ENCODE results near the gene SLC17A6.

The SLC17A6 gene

DNA sequence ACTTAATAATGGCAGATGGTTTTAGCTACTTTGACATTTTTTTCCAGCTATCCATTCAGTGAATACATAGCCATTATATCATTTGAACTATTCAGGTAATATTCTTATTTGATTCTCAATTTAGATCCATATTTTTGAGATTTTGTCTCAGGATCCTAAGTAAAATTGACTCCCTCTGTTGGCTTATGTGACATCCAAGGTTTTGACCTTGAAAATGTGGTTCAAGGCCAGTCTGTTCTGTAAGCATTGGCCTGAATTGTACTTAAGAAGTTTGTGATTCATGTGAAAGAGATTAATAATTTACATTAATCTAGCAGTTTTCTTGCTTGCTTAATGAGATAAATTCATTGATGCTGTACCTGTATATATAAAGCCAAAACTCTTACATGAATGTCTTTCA lies 1.6 kb upstream of the SLC17A6 start:
- TF ChIP-seq, protein P1, sequence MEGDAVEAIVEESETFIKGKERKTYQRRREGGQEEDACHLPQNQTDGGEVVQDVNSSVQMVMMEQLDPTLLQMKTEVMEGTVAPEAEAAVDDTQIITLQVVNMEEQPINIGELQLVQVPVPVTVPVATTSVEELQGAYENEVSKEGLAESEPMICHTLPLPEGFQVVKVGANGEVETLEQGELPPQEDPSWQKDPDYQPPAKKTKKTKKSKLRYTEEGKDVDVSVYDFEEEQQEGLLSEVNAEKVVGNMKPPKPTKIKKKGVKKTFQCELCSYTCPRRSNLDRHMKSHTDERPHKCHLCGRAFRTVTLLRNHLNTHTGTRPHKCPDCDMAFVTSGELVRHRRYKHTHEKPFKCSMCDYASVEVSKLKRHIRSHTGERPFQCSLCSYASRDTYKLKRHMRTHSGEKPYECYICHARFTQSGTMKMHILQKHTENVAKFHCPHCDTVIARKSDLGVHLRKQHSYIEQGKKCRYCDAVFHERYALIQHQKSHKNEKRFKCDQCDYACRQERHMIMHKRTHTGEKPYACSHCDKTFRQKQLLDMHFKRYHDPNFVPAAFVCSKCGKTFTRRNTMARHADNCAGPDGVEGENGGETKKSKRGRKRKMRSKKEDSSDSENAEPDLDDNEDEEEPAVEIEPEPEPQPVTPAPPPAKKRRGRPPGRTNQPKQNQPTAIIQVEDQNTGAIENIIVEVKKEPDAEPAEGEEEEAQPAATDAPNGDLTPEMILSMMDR (IDR thresholded peaks at IDR 0.05; ENCODE audit: unreplicated experiment in 3 of 3), result no peak
- Mint-ChIP-seq H3K27ac (no peak overlapping the region), H3K36me3 (ENCODE audit: low read depth) (no peaks in the 10 kb centered on the region), H3K4me3 (no peak overlapping the region), H3K9me3 (no peaks in the 10 kb centered on the region), H3K27me3 (ENCODE audit: low read depth) (peaks cover 51% of the 10 kb centered on the region), H3K4me1 (no peaks in the 10 kb centered on the region)

DNA sequence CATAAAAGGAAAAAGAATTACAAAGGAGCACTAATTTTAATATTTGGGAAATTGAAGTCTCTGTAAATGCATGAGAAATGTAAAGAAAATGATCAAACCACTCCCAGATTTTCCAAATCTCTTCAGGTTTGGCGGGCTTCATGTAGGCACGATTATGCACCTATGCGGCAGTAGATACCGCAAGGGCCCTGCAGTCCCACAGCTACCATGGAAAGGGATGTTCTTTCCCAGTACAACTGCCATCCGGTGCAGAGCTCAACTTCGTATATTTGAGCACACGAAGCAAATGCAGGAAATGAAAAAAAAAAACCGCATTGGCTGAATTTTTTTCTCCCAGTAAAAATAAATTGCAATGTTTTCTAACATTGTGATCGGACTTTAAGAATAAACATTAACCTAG lies 1.4 kb downstream of the SLC17A6 start:
- Mint-ChIP-seq H3K4me1 (no peaks in the 10 kb centered on the region), H3K36me3 (ENCODE audit: low read depth) (peaks cover 3% of the 10 kb centered on the region), H3K27ac (no peak overlapping the region), H3K27me3 (ENCODE audit: low read depth) (peaks cover 82% of the 10 kb centered on the region), H3K9me3 (peaks cover 3% of the 10 kb centered on the region), H3K4me3 (no peak overlapping the region)
- TF ChIP-seq, protein P1 (IDR thresholded peaks at IDR 0.05; ENCODE audit: unreplicated experiment in 3 of 3), result no peak

DNA sequence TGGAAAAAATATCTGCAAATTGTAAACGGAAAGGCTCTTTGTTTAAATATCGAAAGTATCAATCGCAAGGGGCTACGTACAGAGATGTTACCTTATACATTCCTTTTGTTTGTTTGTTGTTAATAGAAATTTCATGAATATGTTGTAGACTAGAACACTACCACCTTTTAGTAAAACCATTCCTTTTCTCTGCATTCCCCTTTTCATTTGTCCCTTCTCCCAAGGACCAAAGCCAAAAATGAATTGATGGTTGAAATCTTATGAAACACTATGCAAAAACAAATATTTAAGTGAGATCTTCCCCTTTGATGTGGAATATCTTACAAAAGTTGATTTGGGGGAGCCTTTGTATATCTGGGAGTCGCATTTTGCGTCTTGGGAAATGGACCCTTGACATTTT lies 2.1 kb downstream of the SLC17A6 start:
- Mint-ChIP-seq H3K4me1 (no peaks in the 10 kb centered on the region), H3K9me3 (peaks cover 3% of the 10 kb centered on the region), H3K4me3 (no peak overlapping the region), H3K27ac (no peak overlapping the region), H3K27me3 (ENCODE audit: low read depth) (peaks cover 88% of the 10 kb centered on the region), H3K36me3 (ENCODE audit: low read depth) (peaks cover 3% of the 10 kb centered on the region)
- TF ChIP-seq, protein P1 (IDR thresholded peaks at IDR 0.05; ENCODE audit: unreplicated experiment in 3 of 3), result no peak

DNA sequence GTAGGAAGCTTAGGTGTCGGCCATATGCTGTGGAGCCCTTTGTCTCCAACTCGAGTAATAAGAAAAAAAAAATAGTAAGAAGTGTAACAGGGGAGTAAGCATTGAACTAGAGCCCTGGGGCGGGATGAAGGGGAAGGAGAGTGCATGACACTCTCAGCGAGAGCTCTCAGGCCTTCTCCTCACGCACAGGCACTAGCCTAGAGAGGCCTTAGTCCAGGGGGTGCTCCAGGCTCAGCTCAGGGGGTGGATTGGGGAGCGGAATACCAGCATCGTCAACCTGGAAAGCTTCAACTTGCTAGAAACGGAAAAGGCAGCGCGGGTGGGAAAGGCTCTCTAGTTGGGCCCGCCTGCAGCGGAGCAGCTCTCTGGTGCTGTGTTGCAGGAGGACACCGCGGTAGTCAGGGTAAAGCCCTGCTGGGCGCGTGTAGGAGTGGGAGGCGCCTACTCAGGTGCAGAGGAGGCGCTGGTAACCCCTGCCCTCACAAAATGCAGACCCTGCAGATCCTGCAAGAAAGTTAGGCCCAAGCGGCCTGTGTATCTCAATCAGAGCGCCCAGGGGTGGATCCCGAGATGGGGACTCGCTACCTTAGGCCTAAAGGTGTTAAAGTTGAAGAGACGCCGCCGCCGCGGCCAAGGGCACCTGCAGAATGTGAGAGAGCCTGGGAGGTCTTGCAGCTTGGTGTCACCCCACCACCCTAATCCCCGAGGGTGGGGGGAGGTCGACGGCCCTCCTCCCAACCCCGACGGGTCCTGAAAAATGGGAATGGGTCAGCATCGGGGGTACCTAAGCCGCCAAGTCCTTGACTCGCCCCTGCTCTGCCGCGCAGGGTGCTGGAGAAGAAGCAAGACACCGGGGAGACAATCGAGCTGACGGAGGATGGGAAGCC lies 2.8 kb downstream of the SLC17A6 start:
- Mint-ChIP-seq H3K27ac (no peak overlapping the region), H3K9me3 (peaks cover 3% of the 10 kb centered on the region), H3K4me1 (no peaks in the 10 kb centered on the region), H3K4me3 (peak overlapping the region in 2 of 3 experiments; percentile 26 to 41), H3K36me3 (ENCODE audit: low read depth) (peaks cover 3% of the 10 kb centered on the region), H3K27me3 (ENCODE audit: low read depth) (peaks cover 90% of the 10 kb centered on the region)
- TF ChIP-seq, protein P1 (IDR thresholded peaks at IDR 0.05; ENCODE audit: unreplicated experiment in 3 of 3), result no peak

DNA sequence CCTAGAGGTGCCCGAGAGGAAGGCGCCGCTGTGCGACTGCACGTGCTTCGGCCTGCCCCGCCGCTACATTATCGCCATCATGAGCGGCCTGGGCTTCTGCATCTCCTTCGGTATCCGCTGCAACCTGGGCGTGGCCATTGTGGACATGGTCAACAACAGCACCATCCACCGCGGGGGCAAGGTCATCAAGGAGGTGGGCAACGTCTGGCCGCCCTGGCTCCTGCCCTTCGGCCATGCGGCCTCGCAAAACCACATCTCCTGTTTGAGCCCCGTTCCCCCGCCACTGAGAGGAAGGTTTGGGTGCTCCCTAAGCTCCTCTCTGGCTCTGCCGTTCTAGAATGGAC lies 3.4 kb downstream of the SLC17A6 start:
- H3K27ac Mint-ChIP-seq, result no peak overlapping the region
- no peaks in the 10 kb centered on the region for H3K4me1 Mint-ChIP-seq
- H3K27me3 Mint-ChIP-seq (ENCODE audit: low read depth), result peaks cover 96% of the 10 kb centered on the region
- no peak overlapping the region for H3K4me3 Mint-ChIP-seq
- TF ChIP-seq, protein P1 (IDR thresholded peaks at IDR 0.05; ENCODE audit: unreplicated experiment in 3 of 3), result no peak
- H3K9me3 Mint-ChIP-seq, result peaks cover 3% of the 10 kb centered on the region
- peaks cover 3% of the 10 kb centered on the region for H3K36me3 Mint-ChIP-seq (ENCODE audit: low read depth)

Measured in nephron (organoid).